ENCODE measurements around the gene GSK3A. TPM values are rescaled to one million over a fixed set of nuclear protein-coding genes. Genes with fewer than 3 reads are reported as not detected.

GSK3A gene
- total and polyA plus RNA-seq, 2 of the 8 experiments (the other 6 are each of a cell fraction or from before 2014, with no cell fraction given): 55.3 to 84.0 TPM

GRCh38 chr19:42276821-42277220 is 34.4 kb upstream of the GSK3A start:
- H2BK12ac ChIP-seq (ENCODE audit: low read depth, low read length): no peak overlapping the region
- peaks cover 0 to 10% of the 10 kb centered on the region in 2 experiments for H4K20me1 ChIP-seq (replicated peaks in 1 of 2; ENCODE audit: control insufficient read depth in 1 of 2, insufficient read depth in 2 of 2, low read length in 2 of 2)
- DNase-seq (ENCODE audit: low read depth in 1 of 2, low spot score in 2 of 2) (no peak), FAIRE-seq (no peak)
- H4K5ac ChIP-seq (ENCODE audit: insufficient read length, low read depth, low read length): no peak overlapping the region
- no peak overlapping the region for H2BK5ac ChIP-seq (ENCODE audit: low read depth, low read length)
- no peak overlapping the region for H3K4me2 ChIP-seq (ENCODE audit: insufficient read depth in 1 of 2, low read depth in 2 of 2, low read length in 2 of 2)
- H3K18ac ChIP-seq (ENCODE audit: extremely low read depth, low read length): no peak overlapping the region
- H3K27ac ChIP-seq (ENCODE audit: low read depth, low read length): no peak overlapping the region
- no peak overlapping the region for H3K14ac ChIP-seq (ENCODE audit: insufficient read length)
- 88% methylated on average over 4 of the region's 4 CpGs; no CpG with 5 or more reads in 1 of the 2 experiments for whole genome bisulfite sequencing, 2 experiments (ENCODE audit: extremely low coverage in 1 of 2, insufficient coverage in 1 of 2, insufficient read length in 1 of 2, insufficient replicate concordance in 2 of 2, low coverage in 1 of 2, low lambda C conversion rate in 2 of 2, missing lambda C conversion rate in 1 of 2)
- peaks cover 0 to 15% (median 5%) of the 10 kb centered on the region in 4 experiments; a peak in 2 of 8 replicates for H3K36me3 ChIP-seq (ENCODE audit: control insufficient read depth in 2 of 4, insufficient read depth in 4 of 4, low read length in 3 of 4)
- H4K8ac ChIP-seq (ENCODE audit: extremely low read depth, insufficient read depth, low read length): no peak overlapping the region
- no peak overlapping the region for H3K4me3 ChIP-seq (ENCODE audit: extremely low read depth in 1 of 4, insufficient read depth in 2 of 4, low read depth in 3 of 4, low read length in 4 of 4)
- H3K79me2 ChIP-seq (ENCODE audit: control insufficient read depth in 1 of 2, insufficient read depth in 2 of 2, low read length in 2 of 2): no peaks in the 10 kb centered on the region
- no peaks in the 10 kb centered on the region for H3K79me1 ChIP-seq (ENCODE audit: low read depth, low read length)
- no peak overlapping the region for H4K91ac ChIP-seq (replicated peaks; ENCODE audit: insufficient read length, low read length)
- H2BK20ac ChIP-seq (ENCODE audit: low read length): no peak overlapping the region
- no peak overlapping the region for H3K4ac ChIP-seq (replicated peaks; ENCODE audit: insufficient read length, low read depth, low read length)
- peaks cover 9% of the 10 kb centered on the region; the same call in 1 of the 2 replicates for H3K23me2 ChIP-seq (ENCODE audit: low read depth, low read length)
- no peak overlapping the region for H2AFZ ChIP-seq (ENCODE audit: low read length)
- TF ChIP-seq RAD21 (IDR thresholded peaks at IDR 0.05 in 1 of 2, conservative IDR thresholded peaks at IDR 0.05 in 1 of 2; ENCODE audit: low read depth in 2 of 2, low read length in 2 of 2): no peak
- H3K9ac ChIP-seq (replicated peaks in 1 of 4; ENCODE audit: extremely low read depth in 1 of 4, low read depth in 3 of 4, low read length in 3 of 4): no peak overlapping the region
- H3K56ac ChIP-seq (replicated peaks; ENCODE audit: insufficient read length, low read depth, low read length): no peak overlapping the region
- H3K27me3 ChIP-seq (replicated peaks in 1 of 4; ENCODE audit: control insufficient read depth in 3 of 4, extremely low read depth in 1 of 4, insufficient read depth in 3 of 4, low read length in 3 of 4): no peaks in the 10 kb centered on the region
- ChIA-PET POLR2A (ENCODE audit: partially characterized antibody) (interaction anchor here (0.6 to 6.5 kb wide), 2 partner anchors 31 to 836 kb away, joined by 3 to 68 read pairs; no protein-coding TSS in a partner anchor), CTCF (ENCODE audit: partially characterized antibody) (interaction anchor here (1.0 to 7.4 kb wide), 5 partner anchors 11 to 101 kb away, joined by 3 to 260 read pairs (median 42); partner anchors contain the start of genes ERF and GSK3A)
- H2BK120ac ChIP-seq (replicated peaks; ENCODE audit: low read depth, low read length): no peak overlapping the region
- H3K23ac ChIP-seq (ENCODE audit: insufficient read length): no peak overlapping the region
- no peaks in the 10 kb centered on the region for H3K9me3 ChIP-seq (ENCODE audit: insufficient read depth in 2 of 2, low read depth in 1 of 2, low read length in 1 of 2)
- peaks cover under 1 to 18% (median 7%) of the 10 kb centered on the region in 4 experiments for H3K4me1 ChIP-seq (replicated peaks in 1 of 4; ENCODE audit: control insufficient read depth in 3 of 4, insufficient read depth in 4 of 4, low read length in 3 of 4)
- H2BK15ac ChIP-seq (ENCODE audit: low read length): no peak overlapping the region
- no peak overlapping the region for H2AK5ac ChIP-seq (ENCODE audit: low read depth, low read length)
